HG03354 (cell line): ENCODE results near the gene RANGAP1.

Source experiments
- ATAC-seq: cut with Tn5 transposase; IDR thresholded peaks from one replicate; pipeline ENCODE4 v1.9.1; 2021; ENCODE audit warnings: mild to moderate bottlenecking; ENCODE audit not compliant: unreplicated experiment, poor library complexity, severe bottlenecking

The RANGAP1 gene

DNA sequence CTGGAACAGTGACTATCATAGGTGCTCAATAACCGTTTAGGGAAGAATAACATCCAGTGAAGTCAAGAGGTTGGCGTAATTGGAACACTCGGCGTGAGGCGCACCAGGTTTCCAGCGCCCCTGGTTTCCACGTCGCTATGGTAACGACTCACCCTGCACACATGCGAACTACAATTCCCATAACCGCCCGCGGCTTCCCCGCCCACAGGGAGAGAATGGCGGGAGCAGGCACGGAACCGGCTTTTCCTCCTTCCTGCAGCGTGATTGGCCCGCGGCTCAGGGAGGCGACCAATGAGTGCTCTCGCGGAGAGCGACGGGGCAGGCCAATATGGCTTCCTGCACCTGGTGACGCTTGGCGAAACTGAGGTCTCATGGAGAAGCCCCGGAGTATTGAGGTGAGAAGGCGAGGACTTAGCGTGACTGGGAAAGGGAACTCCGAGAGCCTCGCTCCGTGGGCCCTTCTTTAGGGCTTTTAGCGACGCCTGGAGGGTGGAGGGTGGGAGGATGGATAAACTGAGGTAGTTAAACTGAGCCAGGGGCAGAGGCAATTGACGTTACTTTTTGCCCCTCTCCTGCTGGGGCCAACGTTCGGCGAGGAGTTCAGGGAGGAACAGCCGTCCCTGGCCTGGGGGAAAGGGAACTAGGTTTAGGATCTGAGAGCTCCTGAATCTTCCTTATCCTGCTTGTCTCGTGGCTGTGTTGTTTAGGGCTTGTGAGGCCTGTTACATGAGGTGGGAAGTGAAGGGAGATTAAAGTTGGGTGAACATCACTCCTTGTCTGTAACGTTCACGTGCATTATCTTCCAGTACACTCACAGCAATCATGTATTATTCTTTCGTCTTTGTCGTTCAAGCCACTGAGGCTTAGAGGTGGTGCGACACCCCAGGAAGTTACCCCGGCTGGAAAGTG is 80.7 kb downstream of the RANGAP1 start, which contains the start of gene L3MBTL2:
TSS of gene L3MBTL2 (plus strand) at position 321 of the 909 bp plus-strand sequence. CDS start at position 372, 51 bp downstream.
- peak; percentile 98 for ATAC-seq

DNA sequence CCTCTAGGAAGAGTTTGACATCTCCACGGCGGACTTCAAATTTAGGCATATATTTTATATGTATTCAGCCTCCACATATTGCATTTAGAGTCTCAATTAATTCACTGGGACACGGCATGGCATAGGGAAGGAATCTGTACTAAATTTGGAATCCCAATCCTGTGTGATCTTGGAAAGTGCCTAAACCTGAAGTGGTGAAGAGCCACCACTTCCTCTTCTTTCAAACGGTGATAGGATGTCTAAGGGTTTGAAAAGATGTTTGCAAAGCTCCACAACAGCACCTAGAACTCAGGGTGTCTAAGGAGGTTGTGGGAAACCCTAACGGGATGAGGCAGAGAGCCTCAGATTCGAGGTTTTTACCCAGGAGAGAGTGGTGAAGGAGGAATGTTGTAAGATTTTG is 81.9 kb downstream of the RANGAP1 start:
- no peak for ATAC-seq

DNA sequence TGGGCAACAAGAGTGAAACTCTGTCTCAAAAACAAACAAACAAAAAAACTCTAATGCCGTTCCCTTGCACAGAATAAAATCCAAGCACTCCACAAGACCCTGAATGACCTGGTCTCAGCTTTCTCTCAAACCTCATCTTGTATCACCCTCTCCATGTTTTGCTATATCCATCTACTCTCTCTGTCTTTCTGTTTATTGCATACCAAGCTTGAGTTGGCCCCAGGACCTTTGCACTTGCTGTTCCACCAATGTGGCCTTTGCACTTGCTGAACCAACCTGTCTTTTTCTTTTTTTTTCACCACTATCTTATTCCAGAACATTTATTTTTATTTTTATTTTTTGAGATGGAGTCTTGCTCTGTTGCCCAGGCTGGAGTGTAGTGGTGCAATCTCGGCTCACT is 82.9 kb downstream of the RANGAP1 start:
- ATAC-seq = no peak

DNA sequence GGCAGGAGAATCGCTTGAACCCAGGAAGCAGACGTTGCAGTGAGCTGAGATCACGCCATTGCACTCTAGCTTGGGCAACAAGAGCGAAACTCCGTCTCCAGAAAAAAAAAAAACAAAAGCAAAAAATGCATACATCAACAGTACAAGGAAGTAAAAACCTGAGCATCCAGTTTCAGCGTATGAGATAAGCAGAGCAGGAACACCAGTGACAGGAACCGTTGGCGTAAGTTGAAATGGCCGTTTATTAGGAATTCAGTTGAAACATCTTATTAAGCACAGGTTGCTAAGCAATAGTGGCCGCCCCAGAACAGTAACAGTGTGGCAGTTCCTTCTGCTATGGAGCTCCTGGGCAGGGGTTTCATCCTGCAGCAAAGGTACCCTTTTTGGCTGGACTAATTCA is 84.8 kb downstream of the RANGAP1 start:
- no peak for ATAC-seq

DNA sequence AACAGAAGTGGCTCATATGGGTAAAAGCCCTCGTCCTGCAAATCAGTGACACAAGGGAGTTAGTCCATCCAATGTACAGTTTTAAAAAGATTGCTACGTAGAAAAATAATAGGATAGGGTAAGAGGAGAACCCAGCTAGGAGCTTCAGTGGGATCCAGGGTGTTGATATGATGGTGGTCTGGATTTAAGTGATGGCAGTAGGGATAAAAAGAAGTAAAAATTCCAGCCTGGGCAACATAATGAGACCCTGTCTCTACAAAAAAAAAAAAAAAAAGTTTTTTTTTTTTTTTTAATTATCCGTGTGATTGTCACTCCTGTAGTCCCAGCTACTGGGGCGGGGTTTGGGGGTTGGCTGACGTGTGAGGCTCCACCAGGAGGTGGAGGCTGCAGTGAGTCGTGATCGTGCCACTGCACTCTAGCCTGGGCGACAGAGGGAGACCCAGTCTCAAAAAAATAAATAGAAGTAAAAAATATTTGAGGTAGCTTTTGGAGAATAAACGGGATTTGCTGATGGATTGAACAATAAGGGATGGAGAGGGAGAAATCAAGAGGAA is 87.9 kb downstream of the RANGAP1 start:
- no peak for ATAC-seq

DNA sequence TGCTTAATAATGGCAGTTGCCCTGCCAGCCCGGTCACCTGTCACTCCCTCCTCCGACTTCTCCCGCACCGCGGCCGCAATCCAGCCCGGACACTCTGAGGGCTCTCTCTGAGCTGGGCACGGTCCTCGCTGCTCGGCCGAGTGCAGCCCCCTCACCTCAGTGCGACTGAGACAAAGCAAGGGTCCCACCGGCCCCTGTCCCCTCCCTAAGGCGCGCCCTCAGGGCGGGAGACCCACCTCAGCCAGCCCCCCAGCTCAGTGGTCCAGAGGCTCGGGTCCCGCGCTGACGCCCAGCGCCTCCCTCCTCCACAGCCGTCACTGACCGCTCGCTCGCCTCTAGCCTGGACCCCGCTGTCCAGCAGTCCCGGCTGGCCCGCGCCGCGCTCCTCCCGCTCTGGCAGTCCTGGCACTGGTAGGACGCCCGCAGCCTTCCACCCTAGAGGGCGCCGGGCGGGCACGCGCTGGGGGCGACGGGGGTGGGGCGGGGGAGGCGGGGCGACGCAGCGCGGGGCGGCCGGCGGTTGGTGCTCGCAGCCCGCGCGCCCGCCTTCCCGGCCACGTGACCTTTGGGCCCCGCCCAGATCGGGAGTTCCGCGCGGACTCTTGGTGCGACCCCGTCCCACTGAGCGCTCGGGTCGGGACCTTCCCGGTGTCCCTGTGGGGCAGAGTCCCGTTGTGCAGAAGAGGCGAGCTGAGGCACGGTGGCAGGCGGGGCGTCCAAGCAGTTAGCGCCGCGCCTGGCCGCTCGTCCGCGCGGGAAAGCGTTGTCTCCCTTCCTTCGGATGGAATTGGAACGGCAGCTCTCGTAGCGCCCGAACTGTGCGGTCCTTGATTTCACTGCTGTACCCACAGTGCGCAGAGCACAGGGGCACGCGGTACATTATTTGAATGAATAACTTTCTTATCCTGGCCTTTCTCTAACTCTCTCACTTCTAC is 88.7 kb downstream of the RANGAP1 start:
- peak; percentile 80 for ATAC-seq
